GM12878 (cell line): Measurements from ENCODE around the gene GAREM1. TPM values are rescaled to one million over a fixed set of nuclear protein-coding genes. Genes with fewer than 3 reads are reported as not detected.

Experiments
- ATAC-seq: fragments of 200-7000 bp; cut with Tn5 transposase; 3 replicates; pipeline ENCODE4 v1.9.1; 2020; ENCODE audit warnings: mild to moderate bottlenecking, moderate library complexity
- BruUV-seq: library from RNA; stranded (reverse); fragments of 400-500 nt; replicated peaks from 2 replicates; lab custom pipeline; 2021; lab: Mats Ljungman, UMichigan
- CTCF ChIA-PET: fragments of 300-600 bp; sonication (Branson Sonifier 250); formaldehyde crosslinking; extraction: SDS; loops from one replicate; lab custom pipeline; 2021; ENCODE audit warnings: inconsistent platforms; lab: Yijun Ruan, JAX
- POLR2A ChIA-PET: fragments of 350-600 bp; formaldehyde crosslinking; extraction: SDS; loops from one replicate; lab custom pipeline; 2021; ENCODE audit warnings: inconsistent platforms; lab: Charles Lee
- RAD21 ChIA-PET: fragments of 300-600 bp; sonication (Branson Sonifier 250); formaldehyde crosslinking; loops from one replicate; lab custom pipeline; 2023; ENCODE audit warnings: antibody characterized with exemption; ENCODE audit not compliant: unreplicated experiment; lab: Charles Lee
- SMC1A ChIA-PET: fragments of 300-600 bp; sonication (Branson Sonifier 250); formaldehyde crosslinking; loops from one replicate; lab custom pipeline; 2023; ENCODE audit not compliant: unreplicated experiment, uncharacterized antibody; lab: Charles Lee
- DNase-seq: peaks from one replicate; pipeline ENCODE4 v3.0.0-alpha.2; 2011; ENCODE audit warnings: low read depth, low spot score
- FAIRE-seq: peaks from 3 replicates; lab custom pipeline; 2011; peaks lifted over from hg19 to GRCh38; lab: Jason Lieb, UNC
- H2AFZ ChIP-seq: 2 replicates; pipeline ENCODE4 v1.6.0; 2011; ENCODE audit warnings: low read depth, low read length, control low read depth; ENCODE audit not compliant: control insufficient read depth
- H3K27ac ChIP-seq: 2 replicates; pipeline ENCODE4 v1.5.1; 2011; ENCODE audit warnings: control low read depth; ENCODE audit not compliant: control insufficient read depth, insufficient read depth
- H3K27me3 ChIP-seq, 2 experiments: replicated peaks in 1 of 2; 2 replicates each; pipeline versions ENCODE4 v1.6.0 to v1.6.1; 2011; ENCODE audit warnings: low read length in 1 of 2; ENCODE audit not compliant: control insufficient read depth in 2 of 2, insufficient read depth in 2 of 2
- H3K36me3 ChIP-seq, 2 experiments: 2 replicates each; pipeline ENCODE4 v1.5.1; 2011; ENCODE audit warnings: low read length in 1 of 2; ENCODE audit not compliant: control insufficient read depth in 2 of 2, insufficient read depth in 2 of 2
- H3K4me1 ChIP-seq: 2 replicates; pipeline ENCODE4 v1.6.1; 2011; ENCODE audit warnings: mild to moderate bottlenecking, low read length, moderate library complexity, mixed read lengths; ENCODE audit not compliant: control insufficient read depth, insufficient read depth
- H3K4me2 ChIP-seq: 2 replicates; pipeline ENCODE4 v1.6.0; 2011; ENCODE audit warnings: control low read depth; ENCODE audit not compliant: control insufficient read depth, insufficient read depth
- H3K4me3 ChIP-seq: fragments of 200-600 bp; sonication (generic); 2 replicates; pipeline ENCODE4 v1.5.1; 2016
- H3K79me2 ChIP-seq: 2 replicates; pipeline ENCODE4 v1.6.0; 2011; ENCODE audit warnings: low read length; ENCODE audit not compliant: control insufficient read depth, insufficient read depth
- H3K9ac ChIP-seq: 2 replicates; pipeline ENCODE4 v1.8.0; 2011; ENCODE audit warnings: low read length, control low read depth, mixed read lengths; ENCODE audit not compliant: control insufficient read depth, insufficient read depth
- H3K9me3 ChIP-seq: replicated peaks from 3 replicates; pipeline ENCODE4 v1.5.1; 2011; ENCODE audit warnings: mild to moderate bottlenecking, low read length; ENCODE audit not compliant: control insufficient read depth, insufficient read depth
- H4K20me1 ChIP-seq: 2 replicates; pipeline ENCODE4 v1.6.0; 2011; ENCODE audit not compliant: control insufficient read depth, insufficient read depth
- BRCA1 ChIP-seq: IDR thresholded peaks from 2 replicates; pipeline ENCODE4 v1.6.1; 2011; ENCODE audit warnings: low read depth, low read length, improper control_type of control experiment
- CBX5 ChIP-seq: sonication (generic); IDR thresholded peaks from 2 replicates; pipeline ENCODE4 v1.6.1; 2016; ENCODE audit warnings: low read depth, moderate library complexity, mild to moderate bottlenecking, inconsistent platforms
- CREB1 ChIP-seq: IDR thresholded peaks from 2 replicates; pipeline ENCODE4 v1.6.1; 2012; ENCODE audit warnings: low read depth, mild to moderate bottlenecking, inconsistent platforms
- GABPA ChIP-seq: IDR thresholded peaks from 2 replicates; pipeline ENCODE4 v1.6.1; 2014; ENCODE audit warnings: antibody characterized with exemption, low read depth, mild to moderate bottlenecking, inconsistent platforms
- MTA2 ChIP-seq: fragments of 450-650 bp; IDR thresholded peaks from 2 replicates; pipeline ENCODE4 v1.6.1; 2016; ENCODE audit warnings: low read depth, mild to moderate bottlenecking, moderate library complexity
- SREBF1 ChIP-seq: IDR thresholded peaks from 2 replicates; pipeline ENCODE4 v1.6.1; 2012; ENCODE audit warnings: mild to moderate bottlenecking, low read length
- whole genome bisulfite sequencing: methylation state at CpG from one replicate; pipeline ENCODE4 v1.1.6; 2016; ENCODE audit warnings: low lambda C conversion rate; ENCODE audit not compliant: insufficient replicate concordance, insufficient coverage; ENCODE audit errors: missing lambda C conversion rate; 5-methylcytosine and 5-hydroxymethylcytosine counted together
- in situ Hi-C: fragments of 300-500 bp; cut with MboI; formaldehyde crosslinking; loops from 9 replicates; pipeline ENCODE4 v1.14.3; 2018; ENCODE audit warnings: mixed read lengths
- intact Hi-C: fragments of 100-400 bp; cut with micrococcal nuclease; formaldehyde crosslinking; loops from one replicate; pipeline ENCODE4 v1.14.2; 2022; ENCODE audit not compliant: unreplicated experiment
- polyA plus RNA-seq, 11 experiments: library from polyadenylated mRNA; depleted of rRNA in 4 of 11; unstranded in 6 of 11; stranded (reverse) in 5 of 11; fragments of >200 nt; fragmentation: Nextera tagmentation in 4 of 11; fragmentation: Illumina TruSeq in 1 of 11; extraction: Ambion mirVana in 4 of 11; extraction: Trizol in 1 of 11; gene quantifications; 1 replicate in 1 of 11; 2 replicates in 10 of 11; pipeline versions ENCODE4 v1.2.1 to v1.2.3, GENCODE V29; 2011 to 2016; ENCODE audit warnings: inconsistent platforms in 2 of 11, missing spikeins in 2 of 11, low read depth in 1 of 11
- total RNA-seq, 4 experiments: library from RNA; depleted of rRNA in 3 of 4; stranded (reverse); fragments of >200 nt in 3 of 4; fragmentation: Illumina TruSeq in 1 of 4; extraction: Trizol in 1 of 4; gene quantifications; 2 replicates each; pipeline versions ENCODE4 v1.2.1 to v1.2.3, GENCODE V29; 2013 to 2021
- TF ChIP-seq, protein P1 (sequence below): fragments of 450-650 bp; IDR thresholded peaks from 2 replicates; pipeline ENCODE4 v1.6.1; 2017; ENCODE audit warnings: mild to moderate bottlenecking, moderate library complexity

GAREM1 gene
- total and polyA plus RNA-seq, 10 of the 15 experiments (the other 5 are each of a cell fraction or from before 2014, with no cell fraction given): 0.05 to 0.29 (median 0.05) TPM; not detected in 7

GRCh38 chr18:32335228-32335627 is 135.5 kb downstream of the GAREM1 start:
- no peaks in the 10 kb centered on the region for H3K9me3 ChIP-seq
- BruUV-seq: no TSS peak
- no peak overlapping the region for H2AFZ ChIP-seq
- H3K27ac ChIP-seq: no peak overlapping the region
- FAIRE-seq: no peak
- H3K36me3 ChIP-seq: no peaks in the 10 kb centered on the region
- RAD21 ChIA-PET: no interaction called here
- no peak for ATAC-seq
- no peaks in the 10 kb centered on the region for H4K20me1 ChIP-seq
- H3K79me2 ChIP-seq: no peaks in the 10 kb centered on the region
- TF ChIP-seq, protein P1, sequence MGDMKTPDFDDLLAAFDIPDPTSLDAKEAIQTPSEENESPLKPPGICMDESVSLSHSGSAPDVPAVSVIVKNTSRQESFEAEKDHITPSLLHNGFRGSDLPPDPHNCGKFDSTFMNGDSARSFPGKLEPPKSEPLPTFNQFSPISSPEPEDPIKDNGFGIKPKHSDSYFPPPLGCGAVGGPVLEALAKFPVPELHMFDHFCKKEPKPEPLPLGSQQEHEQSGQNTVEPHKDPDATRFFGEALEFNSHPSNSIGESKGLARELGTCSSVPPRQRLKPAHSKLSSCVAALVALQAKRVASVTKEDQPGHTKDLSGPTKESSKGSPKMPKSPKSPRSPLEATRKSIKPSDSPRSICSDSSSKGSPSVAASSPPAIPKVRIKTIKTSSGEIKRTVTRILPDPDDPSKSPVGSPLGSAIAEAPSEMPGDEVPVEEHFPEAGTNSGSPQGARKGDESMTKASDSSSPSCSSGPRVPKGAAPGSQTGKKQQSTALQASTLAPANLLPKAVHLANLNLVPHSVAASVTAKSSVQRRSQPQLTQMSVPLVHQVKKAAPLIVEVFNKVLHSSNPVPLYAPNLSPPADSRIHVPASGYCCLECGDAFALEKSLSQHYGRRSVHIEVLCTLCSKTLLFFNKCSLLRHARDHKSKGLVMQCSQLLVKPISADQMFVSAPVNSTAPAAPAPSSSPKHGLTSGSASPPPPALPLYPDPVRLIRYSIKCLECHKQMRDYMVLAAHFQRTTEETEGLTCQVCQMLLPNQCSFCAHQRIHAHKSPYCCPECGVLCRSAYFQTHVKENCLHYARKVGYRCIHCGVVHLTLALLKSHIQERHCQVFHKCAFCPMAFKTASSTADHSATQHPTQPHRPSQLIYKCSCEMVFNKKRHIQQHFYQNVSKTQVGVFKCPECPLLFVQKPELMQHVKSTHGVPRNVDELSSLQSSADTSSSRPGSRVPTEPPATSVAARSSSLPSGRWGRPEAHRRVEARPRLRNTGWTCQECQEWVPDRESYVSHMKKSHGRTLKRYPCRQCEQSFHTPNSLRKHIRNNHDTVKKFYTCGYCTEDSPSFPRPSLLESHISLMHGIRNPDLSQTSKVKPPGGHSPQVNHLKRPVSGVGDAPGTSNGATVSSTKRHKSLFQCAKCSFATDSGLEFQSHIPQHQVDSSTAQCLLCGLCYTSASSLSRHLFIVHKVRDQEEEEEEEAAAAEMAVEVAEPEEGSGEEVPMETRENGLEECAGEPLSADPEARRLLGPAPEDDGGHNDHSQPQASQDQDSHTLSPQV: no peak
- TF ChIP-seq SREBF1 (no peak), GABPA (no peak), CREB1 (no peak), BRCA1 (no peak), MTA2 (no peak), CBX5 (no peak)
- TF ChIP-seq, all 136 proteins: peak for 0
- CTCF ChIA-PET: no interaction called here
- in situ Hi-C loops: no loop called here
- intact Hi-C loops: no loop called here
- no peak for DNase-seq
- WGBS: 26% methylated on average over 4 of the region's 4 CpGs
- Histone ChIP-seq H3K9ac (no peak overlapping the region), H3K4me2 (no peak overlapping the region), H3K4me3 (no peak overlapping the region), H3K27me3 (no peaks in the 10 kb centered on the region; a peak in 1 of 4 replicates), H3K4me1 (no peaks in the 10 kb centered on the region)
- SMC1A ChIA-PET: no interaction called here
- POLR2A ChIA-PET: no interaction called here
